ENCODE results near the gene CCDC150.
"Not testable (repeated sequence)": the region's sequence is repeated elsewhere in the genome, so short reads cannot be mapped to it uniquely, and the experiment has no call there.

CCDC150 gene

GRCh38 chr2:196725882-196726281 is 86.4 kb downstream of the CCDC150 start:
- Histone ChIP-seq H3K4me1 (ENCODE audit: insufficient read depth, poor library complexity, severe bottlenecking) (no peaks in the 10 kb centered on the region), H3K4me3 (ENCODE audit: severe bottlenecking) (no peak overlapping the region), H3K27me3 (ENCODE audit: insufficient read depth, poor library complexity, severe bottlenecking) (no peaks in the 10 kb centered on the region), H3K36me3 (ENCODE audit: low read depth) (peaks cover 26% of the 10 kb centered on the region), H3K9me3 (ENCODE audit: severe bottlenecking) (no peaks in the 10 kb centered on the region), H3K27ac (ENCODE audit: poor library complexity, severe bottlenecking) (no peak overlapping the region)
- ATAC-seq (ENCODE audit: low read depth), result no peak
- TF ChIP-seq CTCF (IDR thresholded peaks at IDR 0.05; ENCODE audit: poor library complexity, severe bottlenecking), result no peak
- DNase-seq (ENCODE audit: low spot score), result no peak

DNA sequence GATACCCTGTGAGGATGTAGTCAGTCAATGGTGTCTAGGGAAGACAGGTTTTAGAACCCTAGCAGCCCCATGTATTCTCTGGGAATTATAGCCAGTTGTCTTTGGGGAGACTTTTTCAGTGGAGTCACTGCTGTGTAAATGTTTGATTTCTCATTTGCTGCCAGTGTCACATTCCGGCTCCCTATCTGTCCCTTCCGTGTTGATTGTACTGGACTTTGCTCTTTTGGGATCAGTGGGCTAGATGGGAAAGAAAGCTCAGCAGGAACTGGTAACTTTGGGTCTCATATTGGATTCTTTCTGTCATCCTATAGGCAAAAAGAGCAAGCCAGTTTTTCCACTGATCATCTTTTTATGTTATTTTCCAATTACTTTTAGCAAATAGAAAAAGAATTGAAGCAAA is 89.9 kb downstream of the CCDC150 start:
- Histone ChIP-seq H3K4me1 (ENCODE audit: insufficient read depth, poor library complexity, severe bottlenecking) (no peaks in the 10 kb centered on the region), H3K27ac (ENCODE audit: poor library complexity, severe bottlenecking) (no peak overlapping the region), H3K4me3 (ENCODE audit: severe bottlenecking) (no peak overlapping the region), H3K9me3 (ENCODE audit: severe bottlenecking) (no peaks in the 10 kb centered on the region), H3K27me3 (ENCODE audit: insufficient read depth, poor library complexity, severe bottlenecking) (no peaks in the 10 kb centered on the region), H3K36me3 (ENCODE audit: low read depth) (peaks cover 32% of the 10 kb centered on the region)
- ATAC-seq (ENCODE audit: low read depth) (no peak), DNase-seq (ENCODE audit: low spot score) (no peak)
- TF ChIP-seq CTCF (IDR thresholded peaks at IDR 0.05; ENCODE audit: poor library complexity, severe bottlenecking), result no peak

- not testable (repeated sequence) for H3K36me3 ChIP-seq (ENCODE audit: low read depth); ATAC-seq (ENCODE audit: low read depth); H3K9me3 ChIP-seq (ENCODE audit: severe bottlenecking); H3K4me3 ChIP-seq (ENCODE audit: severe bottlenecking); H3K27me3 ChIP-seq (ENCODE audit: insufficient read depth, poor library complexity, severe bottlenecking); H3K4me1 ChIP-seq (ENCODE audit: insufficient read depth, poor library complexity, severe bottlenecking); H3K27ac ChIP-seq (ENCODE audit: poor library complexity, severe bottlenecking); DNase-seq (ENCODE audit: low spot score)
Observed at GRCh38 chr2:196736646-196737045, 97.1 kb downstream of the CCDC150 start.

- H3K4me3 ChIP-seq (ENCODE audit: severe bottlenecking), result no peak overlapping the region
- H3K27me3 ChIP-seq (ENCODE audit: insufficient read depth, poor library complexity, severe bottlenecking), result no peaks in the 10 kb centered on the region
- peaks cover 5% of the 10 kb centered on the region for H3K36me3 ChIP-seq (ENCODE audit: low read depth)
- H3K9me3 ChIP-seq (ENCODE audit: severe bottlenecking), result no peaks in the 10 kb centered on the region
- H3K27ac ChIP-seq (ENCODE audit: poor library complexity, severe bottlenecking), result no peak overlapping the region
- H3K4me1 ChIP-seq (ENCODE audit: insufficient read depth, poor library complexity, severe bottlenecking), result no peaks in the 10 kb centered on the region
- no peak for DNase-seq (ENCODE audit: low spot score)
- TF ChIP-seq CTCF (IDR thresholded peaks at IDR 0.05; ENCODE audit: poor library complexity, severe bottlenecking), result no peak
- no peak for ATAC-seq (ENCODE audit: low read depth)
Observed at GRCh38 chr2:196737046-196737445, 97.5 kb downstream of the CCDC150 start.

DNA sequence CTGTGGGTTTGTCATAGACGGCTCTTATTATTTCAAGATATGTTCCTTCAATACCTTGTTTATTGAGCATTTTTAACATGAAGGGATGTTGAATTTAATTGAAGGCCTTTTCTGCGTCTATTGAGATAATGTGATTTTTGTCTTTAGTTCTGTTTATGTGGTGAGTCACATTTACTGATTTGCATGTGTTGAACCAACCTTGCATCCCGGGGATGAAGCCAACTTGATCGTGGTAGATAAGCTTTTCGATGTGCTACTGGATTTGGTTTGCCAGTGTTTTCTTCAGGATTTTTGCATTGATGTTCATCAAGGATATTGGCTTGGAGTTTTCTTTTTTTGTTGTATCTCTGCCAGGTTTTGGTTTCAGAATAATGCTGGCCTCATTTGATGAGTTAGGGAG is 99.5 kb downstream of the CCDC150 start:
- H3K9me3 ChIP-seq (ENCODE audit: severe bottlenecking), result no peaks in the 10 kb centered on the region
- DNase-seq (ENCODE audit: low spot score) (no peak), ATAC-seq (ENCODE audit: low read depth) (no peak)
- H3K27me3 ChIP-seq (ENCODE audit: insufficient read depth, poor library complexity, severe bottlenecking), result no peaks in the 10 kb centered on the region
- H3K36me3 ChIP-seq (ENCODE audit: low read depth), result no peaks in the 10 kb centered on the region
- H3K4me1 ChIP-seq (ENCODE audit: insufficient read depth, poor library complexity, severe bottlenecking), result no peaks in the 10 kb centered on the region
- no peak overlapping the region for H3K27ac ChIP-seq (ENCODE audit: poor library complexity, severe bottlenecking)
- no peak for TF ChIP-seq CTCF (IDR thresholded peaks at IDR 0.05; ENCODE audit: poor library complexity, severe bottlenecking)
- H3K4me3 ChIP-seq (ENCODE audit: severe bottlenecking), result no peak overlapping the region

All from RWPE2 (cell line).